Lung (tissue), 12 donors: ENCODE results near the gene PALB2. TPM values are rescaled to one million over a fixed set of nuclear protein-coding genes. Genes with fewer than 3 reads are reported as not detected.
A peak's percentile ranks its signal among the peaks of the same experiment; 100 is the strongest.
"Not testable (repeated sequence)": the region's sequence is repeated elsewhere in the genome, so short reads cannot be mapped to it uniquely, and the experiment has no call there.

ENCODE experiments used
- ATAC-seq: fragments of 200-7000 bp; cut with Tn5 transposase; one replicate; pipeline ENCODE4 v1.9.1; 2020; ENCODE audit warnings: moderate number of reproducible peaks; ENCODE audit not compliant: insufficient read depth, low FRiP score
- DNase-seq, 3 donors: peaks; one replicate each; pipeline ENCODE4 v3.0.0-alpha.2; 2013 to 2017
- H3K27ac ChIP-seq, 2 donors: one replicate each; pipeline ENCODE4 v1.5.1; 2013; ENCODE audit warnings: mild to moderate bottlenecking in 2 of 2, moderate library complexity in 2 of 2, control low read depth in 1 of 2, inconsistent platforms in 1 of 2, low read depth in 1 of 2, low read length in 1 of 2
- H3K27me3 ChIP-seq, 3 donors: one replicate each; pipeline ENCODE4 v1.5.1; 2013; ENCODE audit warnings: low read length in 2 of 3; ENCODE audit not compliant: control insufficient read depth in 3 of 3, insufficient read depth in 3 of 3
- H3K36me3 ChIP-seq, 4 donors: one replicate each; pipeline ENCODE4 v1.5.1; 2013; ENCODE audit warnings: low read length in 4 of 4, mild to moderate bottlenecking in 1 of 4, moderate library complexity in 1 of 4; ENCODE audit not compliant: control insufficient read depth in 4 of 4, insufficient read depth in 4 of 4
- H3K4me1 ChIP-seq, 5 donors: one replicate each; pipeline ENCODE4 v1.5.1; 2013; ENCODE audit warnings: low read length in 5 of 5, mild to moderate bottlenecking in 2 of 5, moderate library complexity in 1 of 5; ENCODE audit not compliant: control insufficient read depth in 5 of 5, insufficient read depth in 5 of 5
- H3K4me3 ChIP-seq: one replicate; pipeline ENCODE4 v1.5.1; 2013; ENCODE audit warnings: mild to moderate bottlenecking, control low read depth, moderate library complexity
- H3K9ac ChIP-seq, 2 donors: one replicate each; pipeline ENCODE4 v1.5.1; 2013; ENCODE audit warnings: low read length in 2 of 2, control low read depth in 1 of 2; ENCODE audit not compliant: insufficient read depth in 1 of 2
- H3K9me3 ChIP-seq, 4 donors: one replicate each; pipeline ENCODE4 v1.5.1; 2013; ENCODE audit warnings: low read length in 3 of 4, mild to moderate bottlenecking in 1 of 4, moderate library complexity in 1 of 4; ENCODE audit not compliant: control insufficient read depth in 4 of 4, insufficient read depth in 3 of 4
- WGBS, 2 donors: extraction: QIAGEN DNeasy Blood & Tissue Kit; methylation state at CpG; one replicate each; pipeline ENCODE4 v1.1.7; 2013; 5-methylcytosine and 5-hydroxymethylcytosine counted together
- polyA plus RNA-seq, 2 donors: library from polyadenylated mRNA; stranded (reverse); fragments of 200-250 nt; gene quantifications; one replicate each; pipeline ENCODE4 v1.2.1, GENCODE V29; 2013
- total RNA-seq, 2 donors: library from RNA; depleted of rRNA in 1 of 2; stranded (reverse); fragments of >200 nt in 1 of 2; gene quantifications; one replicate each; pipeline ENCODE4 v1.2.1, GENCODE V29; 2014 to 2021
- TF ChIP-seq, protein P1 (sequence below): IDR thresholded peaks from 2 replicates; pipeline ENCODE4 v1.5.1; 2012; ENCODE audit warnings: mild to moderate bottlenecking; ENCODE audit errors: control extremely low read depth, extremely low read depth
- donor health status: control.
- donor health status: control.
- donor health status: Bipolar disorder and iron deficiency.
- donor health status: healthy.
- donor health status: DM: yes; HTN: yes; CAD: no.

PALB2 gene
- total and polyA plus RNA-seq, 4 donors: 6.3 to 12.9 (median 10.1) TPM

DNA sequence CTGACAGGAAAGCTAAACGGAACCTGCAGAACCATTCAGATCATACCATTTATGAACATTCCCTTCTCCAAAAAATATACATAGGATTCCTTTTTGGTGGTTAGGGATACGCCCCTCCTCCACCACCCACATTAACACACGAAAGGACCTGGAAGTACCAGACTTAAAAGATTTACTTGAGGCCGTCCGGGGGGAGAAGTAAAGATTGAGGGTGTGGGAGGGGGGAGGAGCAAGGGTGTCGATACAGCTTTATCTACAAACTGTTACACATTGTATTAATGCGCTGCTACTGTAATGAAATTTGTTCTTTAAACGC, 537 bp downstream of the PALB2 start:
- TF ChIP-seq, protein P1, sequence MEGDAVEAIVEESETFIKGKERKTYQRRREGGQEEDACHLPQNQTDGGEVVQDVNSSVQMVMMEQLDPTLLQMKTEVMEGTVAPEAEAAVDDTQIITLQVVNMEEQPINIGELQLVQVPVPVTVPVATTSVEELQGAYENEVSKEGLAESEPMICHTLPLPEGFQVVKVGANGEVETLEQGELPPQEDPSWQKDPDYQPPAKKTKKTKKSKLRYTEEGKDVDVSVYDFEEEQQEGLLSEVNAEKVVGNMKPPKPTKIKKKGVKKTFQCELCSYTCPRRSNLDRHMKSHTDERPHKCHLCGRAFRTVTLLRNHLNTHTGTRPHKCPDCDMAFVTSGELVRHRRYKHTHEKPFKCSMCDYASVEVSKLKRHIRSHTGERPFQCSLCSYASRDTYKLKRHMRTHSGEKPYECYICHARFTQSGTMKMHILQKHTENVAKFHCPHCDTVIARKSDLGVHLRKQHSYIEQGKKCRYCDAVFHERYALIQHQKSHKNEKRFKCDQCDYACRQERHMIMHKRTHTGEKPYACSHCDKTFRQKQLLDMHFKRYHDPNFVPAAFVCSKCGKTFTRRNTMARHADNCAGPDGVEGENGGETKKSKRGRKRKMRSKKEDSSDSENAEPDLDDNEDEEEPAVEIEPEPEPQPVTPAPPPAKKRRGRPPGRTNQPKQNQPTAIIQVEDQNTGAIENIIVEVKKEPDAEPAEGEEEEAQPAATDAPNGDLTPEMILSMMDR: no peak
- H3K4me1 ChIP-seq: peaks cover 4 to 18% (median 8%) of the 10 kb centered on the region in 5 donors
- WGBS, 2 donors: 0 to 2% methylated on average over 8 of the region's 8 CpGs
- ATAC-seq (no peak), DNase-seq (no peak)
- peak overlapping the region; percentile 60 to 91 for H3K27ac ChIP-seq
- no peaks in the 10 kb centered on the region for H3K27me3 ChIP-seq
- H3K9me3 ChIP-seq: no peaks in the 10 kb centered on the region
- peak overlapping the region; percentile 97 for H3K4me3 ChIP-seq
- H3K9ac ChIP-seq: peak overlapping the region; percentile 63 to 65
- H3K36me3 ChIP-seq: peaks cover under 1 to 13% (median 9%) of the 10 kb centered on the region in 4 donors

DNA sequence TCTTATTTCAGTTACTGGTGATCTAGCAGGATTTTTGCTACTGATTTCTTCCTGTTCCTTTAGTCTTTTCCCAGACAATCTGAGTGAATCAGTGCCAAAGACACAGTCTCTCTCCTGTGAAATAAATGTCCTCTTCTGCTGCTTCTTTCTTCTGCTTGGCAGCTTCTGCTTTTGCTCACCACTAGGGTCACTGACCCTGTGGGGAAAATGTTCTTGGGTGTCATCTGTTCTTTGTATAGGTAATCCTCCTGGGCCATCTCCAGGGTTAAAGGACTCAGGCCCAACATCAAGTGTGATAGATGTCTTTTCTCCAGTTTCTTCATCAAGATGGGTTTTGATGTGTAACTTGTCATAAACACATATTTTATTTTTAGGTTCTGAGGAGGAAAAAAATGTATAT, 5.2 kb downstream of the PALB2 start:
- Histone ChIP-seq H3K4me1 (peaks cover 0 to 9% (median 4%) of the 10 kb centered on the region in 5 donors), H3K9ac (no peak overlapping the region), H3K36me3 (peaks cover 4 to 11% (median 7%) of the 10 kb centered on the region in 4 donors), H3K27ac (no peak overlapping the region), H3K27me3 (no peaks in the 10 kb centered on the region), H3K9me3 (no peaks in the 10 kb centered on the region), H3K4me3 (no peak overlapping the region)
- DNase-seq (no peak), ATAC-seq (no peak)
- TF ChIP-seq, protein P1: no peak

DNA sequence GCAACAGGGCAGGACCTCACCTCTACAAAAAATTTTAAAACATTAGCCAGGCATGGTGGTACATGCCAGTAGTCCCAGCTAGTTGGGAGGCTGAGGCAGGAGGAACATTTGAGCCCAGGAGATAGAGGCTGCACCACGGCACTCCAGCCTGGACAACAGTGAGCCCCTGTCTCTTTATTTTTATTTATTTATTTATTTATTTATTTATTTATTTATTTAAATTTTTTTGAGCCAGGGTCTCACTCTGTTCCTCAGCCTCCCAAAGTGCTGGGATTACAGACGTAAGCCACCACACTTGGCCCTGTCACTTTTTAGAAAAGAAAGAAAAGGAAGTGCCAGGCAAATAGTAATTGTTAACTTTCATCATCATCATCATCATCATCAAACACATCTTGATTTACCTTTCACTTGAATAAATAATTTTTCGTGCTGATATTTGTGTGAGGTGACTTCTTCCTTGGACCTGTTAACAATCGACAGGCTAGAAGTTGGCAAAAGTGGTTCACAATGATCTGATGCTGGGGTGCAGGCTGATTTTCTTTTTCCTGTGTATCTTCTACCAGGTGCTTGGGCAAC, 6.6 kb downstream of the PALB2 start:
- ATAC-seq: no peak
- Histone ChIP-seq H3K27ac (no peak overlapping the region), H3K36me3 (peaks cover 8 to 15% (median 12%) of the 10 kb centered on the region in 4 donors), H3K4me1 (no peaks in the 10 kb centered on the region), H3K27me3 (no peaks in the 10 kb centered on the region), H3K9me3 (no peaks in the 10 kb centered on the region), H3K4me3 (no peak overlapping the region), H3K9ac (no peak overlapping the region)
- WGBS, 2 donors: 95 to 96% methylated on average over 4 of the region's 4 CpGs
- TF ChIP-seq, protein P1: no peak
- DNase-seq: no peak

DNA sequence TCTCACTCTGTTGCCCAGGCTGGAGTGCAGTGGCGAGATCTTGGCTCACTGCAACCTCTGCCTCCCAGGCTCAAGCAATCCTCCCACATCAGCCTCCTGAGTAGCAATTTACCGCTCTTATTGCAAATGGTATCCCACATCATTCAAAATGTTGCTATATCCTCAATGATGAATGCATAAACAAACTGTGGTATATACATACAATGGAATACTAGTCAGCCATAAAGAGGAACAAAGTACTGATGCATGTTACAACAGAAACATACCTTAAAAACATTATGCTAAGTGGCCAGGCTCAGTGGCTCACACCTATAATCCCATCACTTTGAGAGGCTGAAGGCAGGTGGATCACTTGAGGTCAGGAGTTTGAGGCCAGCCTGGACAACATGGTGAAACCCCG, 9.2 kb downstream of the PALB2 start:
- not testable (repeated sequence) for DNase-seq, ATAC-seq, H3K4me1 ChIP-seq, H3K9me3 ChIP-seq, H3K27me3 ChIP-seq, H3K4me3 ChIP-seq, H3K9ac ChIP-seq, H3K27ac ChIP-seq
- H3K36me3 ChIP-seq: peaks cover 10 to 23% (median 18%) of the 10 kb centered on the region in 4 donors
- WGBS, 2 donors: 97 to 98% methylated on average over 3 of the region's 3 CpGs
